CD14-positive monocyte (primary cell): ENCODE results near the gene ZBTB49. TPM values are rescaled to one million over a fixed set of nuclear protein-coding genes. Genes with fewer than 3 reads are reported as not detected.
A peak's percentile ranks its signal among the peaks of the same experiment; 100 is the strongest.
"Not testable (repeated sequence)": the region's sequence is repeated elsewhere in the genome, so short reads cannot be mapped to it uniquely, and the experiment has no call there.

Experiments used
- DNase-seq, 3 donors: peaks; one replicate each; pipeline ENCODE4 v3.0.0-alpha.2; 2011 to 2022
- H2AFZ ChIP-seq: 2 replicates; pipeline ENCODE4 v1.6.0; 2012; ENCODE audit warnings: mild to moderate bottlenecking, low read depth, low read length, inconsistent platforms; ENCODE audit not compliant: insufficient read depth, poor library complexity, severe bottlenecking
- H3K27ac ChIP-seq, 2 donors: 1 replicate in 1 of 2; 2 replicates in 1 of 2; pipeline ENCODE4 v1.5.1; 2012 to 2013; ENCODE audit warnings: low read length in 2 of 2, control low read depth in 1 of 2, inconsistent platforms in 1 of 2, low read depth in 1 of 2, mild to moderate bottlenecking in 1 of 2
- H3K27me3 ChIP-seq, 2 donors: one replicate each; pipeline versions ENCODE4 v1.6.0 to v1.6.1; 2011 to 2013; ENCODE audit warnings: low read length in 2 of 2; ENCODE audit not compliant: control insufficient read depth in 2 of 2, insufficient read depth in 2 of 2
- H3K36me3 ChIP-seq, 2 donors: replicated peaks in 1 of 2; 1 replicate in 1 of 2; 2 replicates in 1 of 2; pipeline versions ENCODE4 v1.5.1 to v1.6.1; 2012 to 2013; ENCODE audit warnings: low read length in 2 of 2, control low read depth in 1 of 2, inconsistent platforms in 1 of 2, mild to moderate bottlenecking in 1 of 2; ENCODE audit not compliant: insufficient read depth in 2 of 2, control insufficient read depth in 1 of 2
- H3K4me1 ChIP-seq, 2 donors: 1 replicate in 1 of 2; 2 replicates in 1 of 2; pipeline versions ENCODE4 v1.5.1 to v1.6.1; 2012 to 2013; ENCODE audit warnings: low read length in 2 of 2, control low read depth in 1 of 2, inconsistent platforms in 1 of 2, mild to moderate bottlenecking in 1 of 2, moderate library complexity in 1 of 2; ENCODE audit not compliant: insufficient read depth in 2 of 2, control insufficient read depth in 1 of 2
- H3K4me2 ChIP-seq: replicated peaks from 2 replicates; pipeline ENCODE3; 2012; ENCODE audit warnings: low read length, moderate library complexity, mild to moderate bottlenecking; ENCODE audit not compliant: poor library complexity, severe bottlenecking; ENCODE audit errors: extremely low read depth
- H3K4me3 ChIP-seq, 3 experiments: fragments of 200-600 bp in 1 of 3; sonication (generic) in 1 of 3; replicated peaks in 1 of 3; 1 replicate in 2 of 3; 2 replicates in 1 of 3; pipeline ENCODE4 v1.5.1; 2011 to 2013; ENCODE audit warnings: low read length in 3 of 3, mild to moderate bottlenecking in 3 of 3, control low read depth in 2 of 3, low read depth in 2 of 3, inconsistent platforms in 1 of 3, moderate library complexity in 1 of 3
- H3K79me2 ChIP-seq: 2 replicates; pipeline ENCODE4 v1.6.0; 2012; ENCODE audit warnings: mild to moderate bottlenecking, control low read depth, inconsistent platforms, low read length, moderate library complexity; ENCODE audit not compliant: insufficient read depth
- H3K9ac ChIP-seq: 2 replicates; pipeline ENCODE4 v1.6.0; 2017; ENCODE audit warnings: low read length, mild to moderate bottlenecking; ENCODE audit not compliant: insufficient read depth, poor library complexity, severe bottlenecking
- H3K9me3 ChIP-seq, 2 donors: replicated peaks in 1 of 2; 1 replicate in 1 of 2; 2 replicates in 1 of 2; pipeline versions ENCODE4 v1.5.1 to v1.6.1; 2012 to 2013; ENCODE audit warnings: low read length in 2 of 2, control low read depth in 1 of 2; ENCODE audit not compliant: control insufficient read depth in 1 of 2, insufficient read depth in 1 of 2
- H4K20me1 ChIP-seq: 2 replicates; pipeline ENCODE4 v1.6.0; 2012; ENCODE audit warnings: mild to moderate bottlenecking, low read length, control low read depth, moderate library complexity; ENCODE audit not compliant: insufficient read depth
- H3K27ac Mint-ChIP-seq, 7 donors: one replicate each; pipeline ENCODE4 v1.8.0; 2020; ENCODE audit warnings: mild to moderate bottlenecking in 7 of 7, mixed read lengths in 7 of 7, moderate library complexity in 6 of 7, inconsistent platforms in 2 of 7
- H3K27me3 Mint-ChIP-seq, 3 donors: one replicate each; pipeline ENCODE4 v1.8.0; 2021 to 2022; ENCODE audit warnings: low read depth in 3 of 3, mild to moderate bottlenecking in 3 of 3, mixed read lengths in 3 of 3, moderate library complexity in 3 of 3, inconsistent platforms in 1 of 3
- H3K36me3 Mint-ChIP-seq, 2 donors: one replicate each; pipeline ENCODE4 v1.8.0; 2020; ENCODE audit warnings: mixed read lengths in 2 of 2, inconsistent platforms in 1 of 2, mild to moderate bottlenecking in 1 of 2
- H3K4me1 Mint-ChIP-seq: one replicate; pipeline ENCODE4 v1.8.0; 2020; ENCODE audit warnings: mild to moderate bottlenecking, mixed read lengths
- H3K4me3 Mint-ChIP-seq, 2 donors: one replicate each; pipeline ENCODE4 v1.8.0; 2020; ENCODE audit warnings: mild to moderate bottlenecking in 2 of 2, mixed read lengths in 2 of 2, moderate library complexity in 1 of 2
- H3K9me3 Mint-ChIP-seq, 7 donors: one replicate each; pipeline ENCODE4 v1.8.0; 2020 to 2022; ENCODE audit warnings: mixed read lengths in 7 of 7, mild to moderate bottlenecking in 6 of 7, moderate library complexity in 6 of 7, inconsistent platforms in 2 of 7
- WGBS: methylation state at CpG from one replicate; pipeline ENCODE4 v1.1.5; 2013; ENCODE audit warnings: missing lambda C conversion rate; ENCODE audit not compliant: insufficient coverage; 5-methylcytosine and 5-hydroxymethylcytosine counted together
- intact Hi-C, 2 donors: fragments of 100-400 bp; cut with micrococcal nuclease; formaldehyde crosslinking; loops; one replicate each; pipeline versions ENCODE4 v1.15.0 to v1.15.1; 2023
- polyA plus RNA-seq, 3 donors: library from polyadenylated mRNA; depleted of rRNA in 1 of 3; unstranded in 2 of 3; stranded (reverse) in 1 of 3; fragments of 300-500 nt in 2 of 3; fragments of >200 nt in 1 of 3; fragmentation: Illumina TruSeq in 2 of 3; gene quantifications; 1 replicate in 2 of 3; 2 replicates in 1 of 3; pipeline ENCODE4 v1.2.3, GENCODE V29; 2012 to 2021
- TF ChIP-seq, protein P1 (sequence below): fragments of 200-600 bp; IDR thresholded peaks from one replicate; pipeline ENCODE4 v1.8.0; 2022; ENCODE audit warnings: antibody characterized with exemption, mild to moderate bottlenecking

The ZBTB49 gene
- polyA plus RNA-seq, 3 donors: 1.4 to 3.8 (median 1.7) TPM

DNA sequence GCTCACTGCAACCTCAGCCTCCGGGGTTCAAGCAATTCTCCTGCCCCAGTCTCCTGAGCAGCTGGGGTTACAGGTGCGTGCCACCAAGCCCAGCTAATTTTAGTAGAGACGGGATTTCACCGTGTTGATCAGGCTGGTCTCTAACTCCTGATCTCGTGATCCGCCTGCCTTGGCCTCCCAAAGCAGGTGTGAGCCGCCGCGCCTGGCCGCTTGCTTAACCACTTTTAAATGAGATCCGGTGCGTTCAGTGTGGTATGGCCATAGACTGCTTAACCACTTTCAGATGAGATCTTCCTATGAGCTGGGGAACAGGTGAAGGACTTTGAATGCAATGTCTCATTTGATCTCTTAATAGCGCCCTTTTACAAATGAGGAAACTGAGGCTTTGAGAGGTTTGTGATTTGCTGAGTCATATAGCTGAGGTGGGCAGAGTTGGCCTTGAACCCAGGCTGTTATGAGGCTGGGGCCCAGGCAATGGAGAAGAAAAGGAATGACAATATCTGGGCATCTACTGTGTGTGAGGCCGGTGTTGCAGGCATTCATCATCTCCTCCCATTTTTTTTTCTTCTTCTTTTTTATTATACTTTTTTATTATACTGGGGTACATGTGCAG, 55.0 kb downstream of the ZBTB49 start:
- Histone ChIP-seq H3K9me3 (no peaks in the 10 kb centered on the region), H2AFZ (no peak overlapping the region), H3K9ac (no peak overlapping the region), H3K27ac (no peak overlapping the region), H3K79me2 (no peaks in the 10 kb centered on the region), H3K27me3 (no peaks in the 10 kb centered on the region), H3K4me1 (no peaks in the 10 kb centered on the region), H3K4me3 (no peak overlapping the region), H4K20me1 (no peaks in the 10 kb centered on the region), H3K36me3 (no peaks in the 10 kb centered on the region), H3K4me2 (no peak overlapping the region)
- TF ChIP-seq, protein P1, sequence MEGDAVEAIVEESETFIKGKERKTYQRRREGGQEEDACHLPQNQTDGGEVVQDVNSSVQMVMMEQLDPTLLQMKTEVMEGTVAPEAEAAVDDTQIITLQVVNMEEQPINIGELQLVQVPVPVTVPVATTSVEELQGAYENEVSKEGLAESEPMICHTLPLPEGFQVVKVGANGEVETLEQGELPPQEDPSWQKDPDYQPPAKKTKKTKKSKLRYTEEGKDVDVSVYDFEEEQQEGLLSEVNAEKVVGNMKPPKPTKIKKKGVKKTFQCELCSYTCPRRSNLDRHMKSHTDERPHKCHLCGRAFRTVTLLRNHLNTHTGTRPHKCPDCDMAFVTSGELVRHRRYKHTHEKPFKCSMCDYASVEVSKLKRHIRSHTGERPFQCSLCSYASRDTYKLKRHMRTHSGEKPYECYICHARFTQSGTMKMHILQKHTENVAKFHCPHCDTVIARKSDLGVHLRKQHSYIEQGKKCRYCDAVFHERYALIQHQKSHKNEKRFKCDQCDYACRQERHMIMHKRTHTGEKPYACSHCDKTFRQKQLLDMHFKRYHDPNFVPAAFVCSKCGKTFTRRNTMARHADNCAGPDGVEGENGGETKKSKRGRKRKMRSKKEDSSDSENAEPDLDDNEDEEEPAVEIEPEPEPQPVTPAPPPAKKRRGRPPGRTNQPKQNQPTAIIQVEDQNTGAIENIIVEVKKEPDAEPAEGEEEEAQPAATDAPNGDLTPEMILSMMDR: no peak
- WGBS: 89% methylated on average over 13 of the region's 14 CpGs
- intact Hi-C loops: no loop called here
- no peak for DNase-seq
- Mint-ChIP-seq H3K36me3 (no peaks in the 10 kb centered on the region), H3K27me3 (peaks cover 6 to 21% (median 8%) of the 10 kb centered on the region in 3 donors), H3K9me3 (peaks cover 0 to 4% (median 4%) of the 10 kb centered on the region in 7 donors), H3K4me3 (no peak overlapping the region), H3K27ac (peak overlapping the region in 1 of 7 donors; percentile 16), H3K4me1 (no peaks in the 10 kb centered on the region)

DNA sequence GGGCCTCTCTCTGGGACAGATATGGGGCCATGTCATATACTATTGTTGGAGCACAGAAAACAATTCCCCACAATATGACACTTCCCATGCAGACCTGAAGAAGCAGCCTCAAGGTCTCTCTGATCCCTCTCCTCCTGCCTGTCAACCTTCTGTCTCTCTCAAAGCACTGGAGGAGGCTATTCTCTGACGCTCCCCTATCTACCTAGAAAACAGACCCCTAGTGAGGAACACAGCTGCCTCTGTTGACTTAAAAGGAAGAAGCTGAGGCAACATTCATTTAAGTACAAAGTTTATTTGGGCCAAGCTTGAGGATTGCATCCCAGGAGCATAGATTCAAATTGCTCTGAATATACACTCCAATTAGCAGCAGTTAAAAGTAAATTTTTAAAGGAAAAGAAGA, 57.5 kb downstream of the ZBTB49 start:
- H3K36me3 Mint-ChIP-seq: no peaks in the 10 kb centered on the region
- H3K4me2 ChIP-seq: no peak overlapping the region
- no peak overlapping the region for H3K27ac Mint-ChIP-seq

DNA sequence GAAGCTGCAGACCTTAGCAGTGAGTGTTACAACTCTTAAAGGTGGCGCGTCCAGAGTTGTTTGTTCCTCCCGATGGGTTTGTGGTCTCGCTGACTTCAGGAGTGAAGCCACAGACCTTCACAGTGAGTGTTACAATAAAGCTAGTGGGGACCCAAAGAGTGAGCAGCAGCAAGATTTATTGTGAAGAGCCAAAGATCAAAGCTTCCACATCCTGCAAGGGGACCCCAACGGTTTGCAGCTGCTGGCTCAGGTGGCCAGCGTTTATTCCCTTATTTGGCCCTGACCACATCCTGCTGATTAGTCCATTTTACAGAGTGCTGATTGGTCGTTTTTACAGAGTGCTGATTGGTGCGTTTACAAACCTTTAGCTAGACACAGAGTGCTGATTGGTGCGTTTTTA, 58.5 kb downstream of the ZBTB49 start:
- H4K20me1 ChIP-seq, H3K27me3 ChIP-seq, H3K4me1 Mint-ChIP-seq, DNase-seq, H3K36me3 Mint-ChIP-seq, H3K4me2 ChIP-seq, H2AFZ ChIP-seq, H3K4me3 ChIP-seq, intact Hi-C loops, H3K4me3 Mint-ChIP-seq, H3K27ac ChIP-seq, H3K9ac ChIP-seq, H3K27ac Mint-ChIP-seq, H3K79me2 ChIP-seq, H3K36me3 ChIP-seq, H3K9me3 ChIP-seq, H3K4me1 ChIP-seq, H3K9me3 Mint-ChIP-seq: not testable (repeated sequence)
- WGBS: 30% methylated on average over 2 of the region's 9 CpGs
- peaks cover 4 to 14% (median 9%) of the 10 kb centered on the region in 3 donors for H3K27me3 Mint-ChIP-seq

More for the DNA sequence above, 57.5 kb downstream of the ZBTB49 start:
- Histone ChIP-seq H2AFZ (no peak overlapping the region), H3K27ac (no peak overlapping the region), H3K4me3 (no peak overlapping the region), H3K9ac (no peak overlapping the region), H3K27me3 (no peaks in the 10 kb centered on the region), H4K20me1 (no peaks in the 10 kb centered on the region), H3K79me2 (no peaks in the 10 kb centered on the region), H3K4me1 (no peaks in the 10 kb centered on the region), H3K36me3 (no peaks in the 10 kb centered on the region), H3K9me3 (no peaks in the 10 kb centered on the region)
- DNase-seq: no peak
- TF ChIP-seq, protein P1: no peak
- H3K4me3 Mint-ChIP-seq: no peak overlapping the region
- H3K4me1 Mint-ChIP-seq: no peaks in the 10 kb centered on the region
- H3K27me3 Mint-ChIP-seq: peaks cover 4 to 13% (median 8%) of the 10 kb centered on the region in 3 donors
- no CpG with 5 or more reads among the region's 1 CpG for WGBS
- peaks cover 0 to 6% (median 4%) of the 10 kb centered on the region in 7 donors for H3K9me3 Mint-ChIP-seq
- intact Hi-C loops: no loop called here
